GM21367 (cell line): ENCODE data around the gene KLK11.

ENCODE experiments used
- ATAC-seq: cut with Tn5 transposase; IDR thresholded peaks from one replicate; pipeline ENCODE4 v1.9.1; 2021; ENCODE audit not compliant: unreplicated experiment

Gene KLK11

DNA sequence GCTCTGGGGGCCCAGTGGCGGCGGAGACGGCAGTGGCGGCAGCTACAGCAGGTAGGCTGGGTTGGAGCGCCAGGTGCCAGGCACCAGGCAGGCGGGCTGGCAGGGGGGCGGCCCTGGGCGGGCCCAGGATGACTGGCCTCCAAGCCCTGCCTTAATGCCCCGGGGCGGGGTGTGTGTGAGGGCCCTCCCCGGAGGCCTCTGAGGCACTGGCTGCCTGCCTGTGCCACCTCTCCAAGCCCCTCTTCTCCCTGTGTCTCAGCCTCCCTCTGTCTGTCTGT lies at the start of gene KLK11:
Gene KLK11 (minus strand): TSS at position 63 of the 278 bp plus-strand sequence. CDS start 985 bp downstream, outside the sequence.
- ATAC-seq = no peak

- ATAC-seq = no peak
These were observed 49.6 kb upstream of the KLK11 start for GRCh38 chr19:51075998-51076397.

- no peak for ATAC-seq
These were observed 44.6 kb upstream of the KLK11 start for GRCh38 chr19:51071095-51071405.

GRCh38 chr19:51070334-51071094 lies 44.1 kb upstream of the KLK11 start:
- no peak for ATAC-seq

GRCh38 chr19:51066393-51067186 lies 40.2 kb upstream of the KLK11 start:
- no peak for ATAC-seq

- ATAC-seq = no peak
These were observed 39.0 kb upstream of the KLK11 start for GRCh38 chr19:51065221-51065960.

GRCh38 chr19:51064534-51065220 lies 38.3 kb upstream of the KLK11 start, which contains the start of gene KLK13:
TSS of gene KLK13 (minus strand) at chr19:51065092. CDS start at chr19:51065067, 25 bp downstream.
- no peak for ATAC-seq

GRCh38 chr19:51063664-51064063 lies 37.2 kb upstream of the KLK11 start:
- ATAC-seq = no peak

GRCh38 chr19:51060973-51061372 lies 34.6 kb upstream of the KLK11 start:
- ATAC-seq = no peak

DNA sequence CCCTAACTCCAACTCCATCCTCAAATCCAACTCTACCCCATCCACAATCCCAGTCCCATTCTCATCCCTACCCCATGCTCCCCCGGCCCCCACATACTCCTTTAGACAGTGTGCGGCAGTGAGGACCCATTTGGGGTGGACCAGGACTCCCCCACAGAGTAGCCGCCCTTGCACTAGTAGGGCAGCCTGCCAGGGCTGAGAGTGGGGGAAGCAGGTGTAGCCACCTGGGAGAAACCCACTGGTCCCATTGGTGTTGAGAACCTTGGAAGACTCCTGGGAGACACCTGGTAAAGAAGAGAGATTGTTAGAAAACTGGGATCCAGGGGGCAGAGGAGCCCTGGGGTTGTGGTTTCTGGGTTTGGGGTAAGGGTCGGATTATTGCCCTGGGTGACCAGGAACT lies 33.9 kb upstream of the KLK11 start:
- ATAC-seq = no peak

DNA sequence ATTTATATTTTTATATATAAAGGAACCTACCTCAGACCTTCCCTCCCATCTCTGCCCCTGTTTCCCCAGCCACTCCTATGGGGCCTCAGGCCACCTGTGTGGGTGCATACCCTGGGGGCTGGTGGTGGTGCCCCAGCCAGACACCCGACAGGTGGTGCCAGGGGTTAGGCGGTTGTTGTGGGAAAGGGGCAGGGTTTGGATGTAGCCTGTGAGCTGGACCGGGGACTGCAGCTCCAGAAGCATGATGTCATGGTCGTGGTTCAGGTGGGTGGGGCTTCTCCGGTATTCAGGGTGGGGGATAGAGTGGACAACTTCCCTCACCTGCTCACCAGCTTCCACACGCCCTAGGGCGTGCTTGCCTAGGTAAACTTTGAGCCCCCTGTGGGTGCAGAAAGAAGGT lies 33.3 kb upstream of the KLK11 start:
- no peak for ATAC-seq

GRCh38 chr19:51055866-51056265 lies 29.4 kb upstream of the KLK11 start:
- ATAC-seq = no peak

DNA sequence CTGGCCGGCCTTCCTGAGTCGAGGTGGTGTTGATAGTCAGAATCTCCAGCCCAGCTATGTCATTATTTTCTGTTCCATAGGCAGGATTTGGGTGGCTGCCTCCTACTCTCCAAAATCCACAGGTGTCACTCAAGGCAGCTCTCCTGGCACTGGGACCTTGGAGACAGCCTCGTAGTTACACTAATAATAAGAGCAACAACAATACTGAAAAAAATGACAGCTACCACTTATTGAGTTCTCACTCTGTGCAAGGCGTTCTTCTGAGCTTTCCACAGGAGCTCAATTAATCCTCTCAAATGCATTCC lies 20.6 kb upstream of the KLK11 start:
- ATAC-seq = no peak

GRCh38 chr19:51044327-51044726 lies 17.9 kb upstream of the KLK11 start:
- no peak for ATAC-seq

- ATAC-seq = no peak
These were observed 17.1 kb upstream of the KLK11 start for GRCh38 chr19:51043497-51043896.

DNA sequence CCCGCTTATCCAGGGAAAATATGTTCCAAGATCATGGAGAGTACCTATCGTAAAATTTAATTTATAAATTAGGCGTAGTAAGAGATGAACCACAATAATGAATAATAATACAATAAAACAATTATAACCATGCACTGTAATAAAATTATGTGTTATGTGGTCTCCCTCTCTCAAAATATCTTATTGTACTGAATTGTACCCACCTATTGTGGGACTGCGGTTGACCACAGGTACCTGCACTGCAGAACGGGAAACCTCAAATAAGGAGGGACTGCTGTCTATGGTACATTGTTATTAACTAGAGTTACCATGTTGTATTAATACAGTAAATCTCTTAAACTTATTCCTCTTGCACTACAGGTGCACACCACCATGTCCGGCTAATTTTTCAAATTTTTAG lies 13.7 kb upstream of the KLK11 start:
- no peak for ATAC-seq

GRCh38 chr19:51036519-51036918 lies 10.1 kb upstream of the KLK11 start:
- ATAC-seq = no peak

- no peak for ATAC-seq
These were observed 8.3 kb upstream of the KLK11 start, which contains the start of gene KLK12 for GRCh38 chr19:51034704-51035103. TSS of gene KLK12 (minus strand) at chr19:51035002. CDS start at chr19:51034621, 381 bp downstream.

GRCh38 chr19:51031880-51032225 lies 5.4 kb upstream of the KLK11 start:
- no peak for ATAC-seq

DNA sequence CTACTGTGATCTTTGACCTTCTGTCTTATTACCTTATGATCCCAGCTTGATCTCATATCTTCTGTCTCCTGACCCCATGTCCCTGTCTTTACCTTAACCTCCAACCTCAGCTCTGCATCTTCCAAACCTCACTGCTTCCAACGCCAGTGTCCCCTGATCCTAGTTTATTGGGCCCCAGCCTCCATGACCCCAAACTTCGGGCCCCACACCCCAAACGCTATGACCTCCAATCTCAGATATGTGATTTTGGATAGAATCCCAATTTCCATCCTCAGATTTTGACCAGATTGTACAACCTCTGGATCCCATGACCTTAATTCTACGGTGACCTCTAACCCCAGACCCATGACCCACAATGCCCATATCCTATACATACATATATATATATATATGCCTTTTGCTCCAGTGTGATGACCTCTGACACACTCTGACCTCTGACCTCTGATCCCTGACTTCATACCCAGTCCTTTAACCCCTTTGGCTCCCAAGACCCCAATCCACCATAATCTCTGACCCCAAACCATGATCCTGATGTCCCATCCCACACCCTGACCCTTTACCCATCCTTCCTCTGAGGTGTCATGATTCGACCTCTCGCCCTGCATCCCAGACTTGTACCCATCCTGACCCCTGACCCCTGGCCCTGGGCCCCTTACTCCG lies 4.9 kb upstream of the KLK11 start:
- ATAC-seq = no peak

- ATAC-seq = no peak
These were observed 4.2 kb upstream of the KLK11 start for GRCh38 chr19:51030631-51031030.
